CD4-positive, alpha-beta T cell (primary cell): ENCODE measurements around the gene CDK6. TPM values are rescaled to one million over a fixed set of nuclear protein-coding genes. Genes with fewer than 3 reads are reported as not detected.
A peak's percentile ranks its signal among the peaks of the same experiment; 100 is the strongest.

Source experiments
- ATAC-seq: fragments of 200-7000 bp; cut with Tn5 transposase; one replicate; pipeline ENCODE4 v1.10.0; 2022; ENCODE audit warnings: mild to moderate bottlenecking; ENCODE audit not compliant: poor library complexity
- CTCF ChIA-PET: fragments of 350-600 bp; sonication (Branson Sonifier 250); formaldehyde crosslinking; loops from one replicate; lab custom pipeline; 2021; ENCODE audit warnings: antibody characterized with exemption, inconsistent platforms; lab: Charles Lee
- POLR2A ChIA-PET: fragments of 350-600 bp; sonication (Branson Sonifier 250); formaldehyde crosslinking; loops from one replicate; lab custom pipeline; 2021; ENCODE audit warnings: antibody characterized with exemption, inconsistent platforms; lab: Charles Lee
- DNase-seq, 14 experiments: peaks; one replicate each; pipeline ENCODE4 v3.0.0-alpha.2; 2013 to 2020; ENCODE audit warnings: mixed read lengths in 2 of 14
- H3K27ac ChIP-seq, 2 donors: one replicate each; pipeline versions ENCODE4 v1.5.1 to v1.7.0; 2013; ENCODE audit warnings: low read length in 2 of 2, low read depth in 1 of 2, mild to moderate bottlenecking in 1 of 2
- H3K27me3 ChIP-seq, 2 experiments: 1 replicate in 1 of 2; 2 replicates in 1 of 2; pipeline versions ENCODE4 v1.6.1 to v1.7.0; 2013; ENCODE audit warnings: low read length in 2 of 2, control low read depth in 1 of 2, mild to moderate bottlenecking in 1 of 2, moderate library complexity in 1 of 2; ENCODE audit not compliant: insufficient read depth in 2 of 2, control insufficient read depth in 1 of 2
- H3K36me3 ChIP-seq: one replicate; pipeline ENCODE4 v1.6.1; 2013; ENCODE audit warnings: low read length, control low read depth; ENCODE audit not compliant: insufficient read depth
- H3K4me1 ChIP-seq: one replicate; pipeline ENCODE4 v1.6.1; 2013; ENCODE audit warnings: low read length, control low read depth; ENCODE audit not compliant: insufficient read depth
- H3K4me3 ChIP-seq: one replicate; pipeline ENCODE4 v1.5.1; 2013; ENCODE audit warnings: mild to moderate bottlenecking, low read length, moderate library complexity
- H3K9me3 ChIP-seq, 2 experiments: 1 replicate in 1 of 2; 2 replicates in 1 of 2; pipeline versions ENCODE4 v1.6.1 to v1.7.0; 2013; ENCODE audit warnings: low read length in 2 of 2, mild to moderate bottlenecking in 2 of 2, control low read depth in 1 of 2, moderate library complexity in 1 of 2; ENCODE audit not compliant: control insufficient read depth in 1 of 2, insufficient read depth in 1 of 2
- H3K27ac Mint-ChIP-seq: one replicate; pipeline ENCODE4 v1.8.0; 2020; ENCODE audit warnings: mixed read lengths
- H3K27me3 Mint-ChIP-seq: one replicate; pipeline ENCODE4 v1.8.0; 2021; ENCODE audit warnings: mixed read lengths
- H3K36me3 Mint-ChIP-seq: one replicate; pipeline ENCODE4 v1.8.0; 2021; ENCODE audit warnings: low read depth, mixed read lengths
- H3K4me1 Mint-ChIP-seq: one replicate; pipeline ENCODE4 v1.8.0; 2021; ENCODE audit warnings: low read depth, mixed read lengths
- H3K4me3 Mint-ChIP-seq: one replicate; pipeline ENCODE4 v1.8.0; 2020; ENCODE audit warnings: mild to moderate bottlenecking, mixed read lengths
- H3K9me3 Mint-ChIP-seq: one replicate; pipeline ENCODE4 v1.8.0; 2020; ENCODE audit warnings: mixed read lengths
- intact Hi-C, 2 experiments: fragments of 100-400 bp; cut with DNase I in 1 of 2; cut with micrococcal nuclease in 1 of 2; formaldehyde crosslinking; loops; one replicate each; pipeline versions ENCODE4 v1.15.1 to v1.9.0; 2023 to 2025; cut with DNase I, micrococcal nuclease
- total RNA-seq, 174 experiments: library from RNA in 2 of 174; stranded (reverse) in 2 of 174; gene quantifications; one replicate each; pipeline ENCODE4 v1.2.3 and lab custom pipeline; 2021 to 2026
- TF ChIP-seq, protein P1 (sequence below): fragments of 200-600 bp; IDR thresholded peaks from one replicate; pipeline ENCODE4 v1.8.0; 2022; ENCODE audit warnings: antibody characterized with exemption, mild to moderate bottlenecking

Gene CDK6
- total RNA-seq, 2 experiments from 2014 or later = 13.0 to 13.7 TPM

DNA sequence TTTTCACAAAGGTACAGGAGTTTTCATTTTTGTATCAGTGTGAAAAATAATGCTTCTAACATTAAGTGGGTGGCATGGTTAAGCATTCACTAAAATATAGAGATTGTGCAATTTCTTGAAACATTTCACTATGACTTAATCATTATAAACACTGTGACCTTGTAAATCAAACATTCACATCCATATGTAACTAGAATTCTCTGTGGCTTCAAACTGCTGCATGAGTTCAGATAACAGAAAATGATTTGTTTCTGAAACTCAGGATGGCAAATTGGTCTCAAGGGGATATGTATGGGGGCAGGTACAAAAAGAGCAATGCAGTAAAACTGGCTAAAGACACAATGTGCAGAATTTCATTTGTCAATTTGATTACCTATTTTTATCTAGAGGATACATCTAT is 250.0 kb downstream of the CDK6 start:
- Histone ChIP-seq H3K9me3 (no peaks in the 10 kb centered on the region), H3K27me3 (no peaks in the 10 kb centered on the region), H3K4me3 (no peak overlapping the region), H3K36me3 (peaks cover 5% of the 10 kb centered on the region), H3K27ac (no peak overlapping the region), H3K4me1 (peaks cover 34% of the 10 kb centered on the region)
- no peak for ATAC-seq
- H3K36me3 Mint-ChIP-seq = peaks cover 39% of the 10 kb centered on the region
- intact Hi-C loops = loop anchor here in 1 of 2 experiments (5.0 to 10.0 kb wide), 3 partner anchors 641 to 1421 kb away; partner anchors contain the start of genes AKAP9 and HEPACAM2
- POLR2A ChIA-PET = no interaction called here
- DNase-seq = no peak
- TF ChIP-seq, protein P1, sequence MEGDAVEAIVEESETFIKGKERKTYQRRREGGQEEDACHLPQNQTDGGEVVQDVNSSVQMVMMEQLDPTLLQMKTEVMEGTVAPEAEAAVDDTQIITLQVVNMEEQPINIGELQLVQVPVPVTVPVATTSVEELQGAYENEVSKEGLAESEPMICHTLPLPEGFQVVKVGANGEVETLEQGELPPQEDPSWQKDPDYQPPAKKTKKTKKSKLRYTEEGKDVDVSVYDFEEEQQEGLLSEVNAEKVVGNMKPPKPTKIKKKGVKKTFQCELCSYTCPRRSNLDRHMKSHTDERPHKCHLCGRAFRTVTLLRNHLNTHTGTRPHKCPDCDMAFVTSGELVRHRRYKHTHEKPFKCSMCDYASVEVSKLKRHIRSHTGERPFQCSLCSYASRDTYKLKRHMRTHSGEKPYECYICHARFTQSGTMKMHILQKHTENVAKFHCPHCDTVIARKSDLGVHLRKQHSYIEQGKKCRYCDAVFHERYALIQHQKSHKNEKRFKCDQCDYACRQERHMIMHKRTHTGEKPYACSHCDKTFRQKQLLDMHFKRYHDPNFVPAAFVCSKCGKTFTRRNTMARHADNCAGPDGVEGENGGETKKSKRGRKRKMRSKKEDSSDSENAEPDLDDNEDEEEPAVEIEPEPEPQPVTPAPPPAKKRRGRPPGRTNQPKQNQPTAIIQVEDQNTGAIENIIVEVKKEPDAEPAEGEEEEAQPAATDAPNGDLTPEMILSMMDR = no peak
- peaks cover 81% of the 10 kb centered on the region for H3K4me1 Mint-ChIP-seq
- CTCF ChIA-PET = interaction anchor here (1.7 kb wide), 2 partner anchors 8 to 58 kb away, joined by 3 to 4 read pairs; partner anchors contain the start of genes PEX1 and RBM48
- H3K4me3 Mint-ChIP-seq = peak overlapping the region; percentile 62
- H3K9me3 Mint-ChIP-seq = no peaks in the 10 kb centered on the region
- H3K27me3 Mint-ChIP-seq = no peaks in the 10 kb centered on the region
- H3K27ac Mint-ChIP-seq = peak overlapping the region; percentile 16

DNA sequence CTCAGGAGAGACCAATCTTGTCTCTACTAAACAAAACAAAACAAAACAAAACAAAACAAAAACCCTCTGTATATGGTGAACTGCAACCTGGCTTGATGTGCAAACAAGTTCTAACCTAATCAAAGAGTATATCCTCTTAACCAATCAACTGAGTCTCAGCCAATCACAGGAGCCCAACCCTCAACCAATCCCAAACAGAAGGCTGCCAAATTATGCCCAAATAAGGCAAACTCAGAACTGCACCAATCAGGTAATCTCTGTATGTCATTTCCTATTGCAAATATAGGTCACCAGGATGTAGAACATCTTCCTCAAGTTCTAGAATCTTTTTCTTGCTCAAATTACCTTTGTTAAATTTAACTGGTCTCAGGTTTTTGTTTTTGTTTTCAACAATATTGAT is 251.4 kb downstream of the CDK6 start:
- ChIA-PET CTCF (interaction anchor here (1.7 kb wide), 2 partner anchors 10 to 56 kb away, joined by 3 to 4 read pairs; partner anchors contain the start of genes PEX1 and RBM48), POLR2A (interaction anchor here (2.0 kb wide), 1 partner anchor 56 kb away, joined by 7 read pairs; the partner anchor contains the start of genes PEX1 and RBM48)
- DNase-seq (peak in 4 of 14 experiments; percentile 6 to 50 (median 46)), ATAC-seq (peak; percentile 33)
- H3K4me3 Mint-ChIP-seq = peak overlapping the region; percentile 48
- Histone ChIP-seq H3K9me3 (no peaks in the 10 kb centered on the region), H3K27me3 (no peaks in the 10 kb centered on the region), H3K4me3 (no peak overlapping the region), H3K4me1 (peaks cover 26% of the 10 kb centered on the region), H3K27ac (no peak overlapping the region), H3K36me3 (peaks cover 18% of the 10 kb centered on the region)
- TF ChIP-seq, protein P1 = no peak
- H3K4me1 Mint-ChIP-seq = peaks cover 70% of the 10 kb centered on the region
- no peaks in the 10 kb centered on the region for H3K27me3 Mint-ChIP-seq
- no peaks in the 10 kb centered on the region for H3K9me3 Mint-ChIP-seq
- H3K36me3 Mint-ChIP-seq = peaks cover 49% of the 10 kb centered on the region
- peak overlapping the region; percentile 70 for H3K27ac Mint-ChIP-seq
- intact Hi-C loops = loop anchor here in 1 of 2 experiments (5.0 to 10.0 kb wide), 3 partner anchors 640 to 1422 kb away; partner anchors contain the start of genes AKAP9 and HEPACAM2

DNA sequence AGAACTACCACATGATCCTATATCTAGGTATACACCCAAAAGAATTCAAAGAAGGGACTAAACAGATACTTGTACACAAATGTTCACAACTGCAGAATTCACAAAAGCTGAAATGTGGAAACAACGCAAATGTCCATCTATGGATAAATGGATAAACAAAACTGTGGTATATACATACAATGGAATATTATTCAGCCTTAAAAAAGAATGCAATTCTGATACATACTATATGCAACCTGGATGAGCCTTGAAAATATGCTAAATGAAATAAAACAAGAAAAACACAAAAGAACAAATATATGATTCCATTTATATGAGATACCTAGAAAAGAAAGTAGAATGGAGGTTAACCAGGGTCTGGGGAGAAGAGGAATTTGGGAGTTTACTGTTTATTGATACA is 253.4 kb downstream of the CDK6 start:
- Mint-ChIP-seq H3K27me3 (no peaks in the 10 kb centered on the region), H3K36me3 (peaks cover 60% of the 10 kb centered on the region), H3K4me3 (no peak overlapping the region), H3K27ac (no peak overlapping the region), H3K9me3 (no peaks in the 10 kb centered on the region), H3K4me1 (peaks cover 54% of the 10 kb centered on the region)
- ChIA-PET CTCF (no interaction called here), POLR2A (no interaction called here)
- Histone ChIP-seq H3K27me3 (no peaks in the 10 kb centered on the region), H3K4me3 (no peak overlapping the region), H3K4me1 (peaks cover 10% of the 10 kb centered on the region), H3K9me3 (no peaks in the 10 kb centered on the region), H3K36me3 (peaks cover 38% of the 10 kb centered on the region), H3K27ac (no peak overlapping the region)
- intact Hi-C loops = loop anchor here in 1 of 2 experiments (10.0 kb wide), 1 partner anchor 638 kb away; the partner anchor contains the start of gene AKAP9
- no peak for ATAC-seq
- no peak for DNase-seq
- TF ChIP-seq, protein P1 = no peak
